IMR-90 (cell line): ENCODE measurements around the gene CEP162. TPM values are rescaled to one million over a fixed set of nuclear protein-coding genes. Genes with fewer than 3 reads are reported as not detected.

ENCODE experiments used
- ATAC-seq: fragments of 200-7000 bp; cut with Tn5 transposase; 2 replicates; pipeline ENCODE4 v1.9.1; 2020; ENCODE audit warnings: low read depth, mild to moderate bottlenecking, moderate library complexity
- BruUV-seq: library from RNA; stranded (reverse); fragments of 400-500 nt; replicated peaks from 2 replicates; lab custom pipeline; 2021; lab: Mats Ljungman, UMichigan
- CTCF ChIA-PET: fragments of 300-600 bp; formaldehyde crosslinking; extraction: SDS; loops from one replicate; lab custom pipeline; 2021; ENCODE audit warnings: antibody characterized with exemption; lab: Yijun Ruan, JAX
- POLR2A ChIA-PET: fragments of 300-600 bp; sonication (Branson Sonifier 250); formaldehyde crosslinking; loops from one replicate; lab custom pipeline; 2022; ENCODE audit warnings: antibody characterized with exemption; ENCODE audit not compliant: unreplicated experiment; lab: Charles Lee
- DNase-seq: peaks from one replicate; pipeline ENCODE4 v3.0.0; 2013
- H2AFZ ChIP-seq: replicated peaks from 2 replicates; pipeline ENCODE3; 2013; ENCODE audit warnings: low read length, mild to moderate bottlenecking; ENCODE audit not compliant: poor library complexity
- H2AK5ac ChIP-seq: 2 replicates; pipeline ENCODE4 v1.6.1; 2013; ENCODE audit warnings: low read depth, low read length, inconsistent platforms
- H2AK9ac ChIP-seq: replicated peaks from 2 replicates; pipeline ENCODE3; 2013; ENCODE audit warnings: mild to moderate bottlenecking, low read depth, low read length, moderate library complexity; ENCODE audit not compliant: poor library complexity
- H2BK120ac ChIP-seq: 2 replicates; pipeline ENCODE4 v1.6.1; 2013; ENCODE audit warnings: low read depth, low read length, inconsistent platforms
- H2BK15ac ChIP-seq: 3 replicates; pipeline ENCODE4 v1.6.1; 2013; ENCODE audit warnings: low read depth, low read length, inconsistent platforms
- H2BK20ac ChIP-seq: 2 replicates; pipeline ENCODE4 v1.6.1; 2013; ENCODE audit warnings: low read depth, mild to moderate bottlenecking, inconsistent platforms, low read length, moderate library complexity
- H2BK5ac ChIP-seq: 2 replicates; pipeline ENCODE4 v1.6.1; 2013; ENCODE audit warnings: mild to moderate bottlenecking, low read depth, low read length, inconsistent platforms; ENCODE audit not compliant: poor library complexity, severe bottlenecking
- H3K14ac ChIP-seq: replicated peaks from 2 replicates; pipeline ENCODE4 v1.6.1; 2013; ENCODE audit warnings: low read depth, low read length, inconsistent platforms
- H3K18ac ChIP-seq: 2 replicates; pipeline ENCODE4 v1.6.1; 2013; ENCODE audit warnings: low read depth, low read length, control low read depth
- H3K23ac ChIP-seq: 2 replicates; pipeline ENCODE4 v1.6.1; 2013; ENCODE audit warnings: low read depth, low read length, inconsistent platforms
- H3K27ac ChIP-seq: 2 replicates; pipeline ENCODE4 v1.5.1; 2013; ENCODE audit warnings: mild to moderate bottlenecking, control low read depth, low read length; ENCODE audit not compliant: insufficient read depth
- H3K27me3 ChIP-seq: 2 replicates; pipeline ENCODE4 v1.6.1; 2013; ENCODE audit warnings: low read length; ENCODE audit not compliant: control insufficient read depth, insufficient read depth
- H3K36me3 ChIP-seq: 2 replicates; pipeline ENCODE4 v1.6.1; 2013; ENCODE audit warnings: low read length, mixed read lengths; ENCODE audit not compliant: control insufficient read depth, insufficient read depth
- H3K4ac ChIP-seq: 2 replicates; pipeline ENCODE4 v1.6.1; 2013; ENCODE audit warnings: low read depth, low read length, inconsistent platforms
- H3K4me1 ChIP-seq: 2 replicates; pipeline ENCODE4 v1.6.1; 2013; ENCODE audit warnings: low read length, mixed read lengths; ENCODE audit not compliant: control insufficient read depth, insufficient read depth
- H3K4me2 ChIP-seq: 2 replicates; pipeline ENCODE4 v1.6.1; 2013; ENCODE audit warnings: low read depth, mild to moderate bottlenecking, control low read depth, low read length, moderate library complexity
- H3K4me3 ChIP-seq: 2 replicates; pipeline ENCODE4 v1.5.1; 2013; ENCODE audit warnings: low read depth, mild to moderate bottlenecking, control low read depth, low read length, moderate library complexity; ENCODE audit not compliant: insufficient read depth
- H3K56ac ChIP-seq: 2 replicates; pipeline ENCODE4 v1.6.1; 2013; ENCODE audit warnings: low read length, inconsistent platforms; ENCODE audit not compliant: insufficient read depth; ENCODE audit errors: extremely low read depth
- H3K79me1 ChIP-seq, 2 experiments: 2 replicates each; pipeline ENCODE4 v1.6.1; 2013; ENCODE audit warnings: low read length in 2 of 2, inconsistent platforms in 1 of 2, low read depth in 1 of 2
- H3K9ac ChIP-seq: 2 replicates; pipeline ENCODE4 v1.6.1; 2013; ENCODE audit warnings: low read depth, low read length, control low read depth
- H3K9me1 ChIP-seq: 2 replicates; pipeline ENCODE4 v1.6.1; 2013; ENCODE audit warnings: low read length, inconsistent platforms; ENCODE audit not compliant: insufficient read depth
- H3K9me3 ChIP-seq: 2 replicates; pipeline ENCODE4 v1.6.1; 2013; ENCODE audit warnings: low read length; ENCODE audit not compliant: control insufficient read depth, insufficient read depth
- H4K20me1 ChIP-seq: 2 replicates; pipeline ENCODE4 v1.6.1; 2013; ENCODE audit warnings: low read length, inconsistent platforms; ENCODE audit not compliant: insufficient read depth
- H4K5ac ChIP-seq: 2 replicates; pipeline ENCODE4 v1.6.1; 2013; ENCODE audit warnings: mild to moderate bottlenecking, low read depth, low read length, control low read depth
- H4K8ac ChIP-seq, 2 experiments: 2 replicates each; pipeline ENCODE4 v1.6.1; 2013; ENCODE audit warnings: low read depth in 2 of 2, low read length in 2 of 2, control low read depth in 1 of 2, inconsistent platforms in 1 of 2
- H4K91ac ChIP-seq: 2 replicates; pipeline ENCODE4 v1.6.1; 2013; ENCODE audit warnings: low read depth, low read length, inconsistent platforms; ENCODE audit not compliant: insufficient read depth
- CEBPB ChIP-seq: IDR thresholded peaks from 2 replicates; pipeline ENCODE4 v1.6.1; 2012; ENCODE audit warnings: low read depth, low read length, improper control_type of control experiment
- CHD1 ChIP-seq: IDR thresholded peaks from 2 replicates; pipeline ENCODE4 v1.6.1; 2012; ENCODE audit warnings: low read depth, low read length, improper control_type of control experiment
- CTCF ChIP-seq: conservative IDR thresholded peaks from 2 replicates; pipeline ENCODE4 v1.5.1; 2012; ENCODE audit warnings: mild to moderate bottlenecking, low read depth, low read length, improper control_type of control experiment
- ELK1 ChIP-seq: fragments of 150-350 bp; IDR thresholded peaks from 2 replicates; pipeline ENCODE4 v1.6.1; 2016; ENCODE audit warnings: low read depth, mild to moderate bottlenecking, low read length, moderate library complexity, borderline replicate concordance
- MXI1 ChIP-seq: IDR thresholded peaks from 2 replicates; pipeline ENCODE4 v1.6.1; 2012; ENCODE audit warnings: low read depth, mild to moderate bottlenecking, low read length, moderate library complexity, borderline replicate concordance
- NFE2L2 ChIP-seq: fragments of 150-350 bp; IDR thresholded peaks from 2 replicates; pipeline ENCODE4 v1.6.1; 2016; ENCODE audit warnings: low read depth, mild to moderate bottlenecking, low read length
- POLR2A ChIP-seq: IDR thresholded peaks from 2 replicates; pipeline ENCODE4 v1.6.1; 2012; ENCODE audit warnings: mild to moderate bottlenecking, low read depth, low read length
- RAD21 ChIP-seq: IDR thresholded peaks from 2 replicates; pipeline ENCODE4 v1.6.1; 2012; ENCODE audit warnings: low read length, improper control_type of control experiment
- RCOR1 ChIP-seq: IDR thresholded peaks from 2 replicates; pipeline ENCODE4 v1.6.1; 2012; ENCODE audit warnings: mild to moderate bottlenecking, low read length, improper control_type of control experiment; ENCODE audit not compliant: insufficient replicate concordance
- USF2 ChIP-seq: fragments of 150-350 bp; IDR thresholded peaks from 2 replicates; pipeline ENCODE4 v1.6.1; 2017; ENCODE audit warnings: mild to moderate bottlenecking, antibody characterized with exemption, low read length, low read depth
- WGBS, 2 experiments: methylation state at CpG; one replicate each; pipeline versions ENCODE4 v1.1.5 to v1.1.7; 2013; ENCODE audit warnings: missing lambda C conversion rate in 2 of 2; ENCODE audit not compliant: insufficient read length in 1 of 2; ENCODE audit errors: extremely low coverage in 2 of 2; 5-methylcytosine and 5-hydroxymethylcytosine counted together
- dilution Hi-C: fragments of 300-500 bp; cut with HindIII; formaldehyde crosslinking; loops from one replicate; pipeline ENCODE4 v1.14.3; 2018; ENCODE audit warnings: low sequenced_read_pairs; ENCODE audit not compliant: unreplicated experiment
- in situ Hi-C: fragments of 300-500 bp; cut with MboI; formaldehyde crosslinking; loops from 3 replicates; pipeline ENCODE4 v1.14.3; 2019; ENCODE audit warnings: low sequenced_read_pairs, inconsistent platforms, mixed read lengths
- intact Hi-C: fragments of 100-400 bp; cut with micrococcal nuclease; formaldehyde crosslinking; loops from 2 replicates; pipeline ENCODE4 v1.10.0; 2022
- polyA plus RNA-seq, 3 experiments: library from polyadenylated mRNA; depleted of rRNA; stranded (reverse); fragments of >200 nt; gene quantifications; 2 replicates each; pipeline ENCODE4 v1.2.3, GENCODE V29; 2012; ENCODE audit warnings: low replicate concordance in 1 of 3
- total RNA-seq: library from RNA; depleted of rRNA; stranded (reverse); fragments of >200 nt; gene quantifications from 2 replicates; pipeline ENCODE4 v1.2.3, GENCODE V29; 2012

Gene CEP162
- total and polyA plus RNA-seq, 2 of the 4 experiments (the other 2 are of a cell fraction), result 1.2 to 1.6 TPM

GRCh38 chr6:84123186-84123585 is 104.3 kb downstream of the CEP162 start:
- Histone ChIP-seq H3K56ac (no peak overlapping the region), H2AFZ (no peak overlapping the region), H4K20me1 (no peaks in the 10 kb centered on the region), H3K18ac (no peak overlapping the region), H2BK120ac (no peak overlapping the region), H3K27me3 (no peaks in the 10 kb centered on the region), H3K36me3 (no peaks in the 10 kb centered on the region), H2AK9ac (no peak overlapping the region), H3K4ac (no peak overlapping the region), H4K91ac (no peak overlapping the region), H2BK5ac (no peak overlapping the region), H2BK20ac (no peak overlapping the region), H3K4me1 (no peaks in the 10 kb centered on the region), H3K27ac (no peak overlapping the region), H3K23ac (no peak overlapping the region), H3K9ac (no peak overlapping the region), H2AK5ac (no peak overlapping the region), H3K9me1 (no peaks in the 10 kb centered on the region), H3K79me1 (no peaks in the 10 kb centered on the region), H4K8ac (no peak overlapping the region), H3K4me3 (no peak overlapping the region), H3K14ac (no peak overlapping the region), H3K4me2 (no peak overlapping the region), H2BK15ac (no peak overlapping the region), H4K5ac (no peak overlapping the region), H3K9me3 (no peaks in the 10 kb centered on the region)
- ChIA-PET POLR2A (no interaction called here), CTCF (no interaction called here)
- dilution Hi-C loops (no loop called here), intact Hi-C loops (no loop called here), in situ Hi-C loops (no loop called here)
- BruUV-seq, result no TSS peak
- TF ChIP-seq NFE2L2, result no peak
- no peak for TF ChIP-seq ELK1
- TF ChIP-seq USF2, result no peak
- TF ChIP-seq RAD21, result no peak
- TF ChIP-seq RCOR1, result no peak
- TF ChIP-seq CEBPB, result no peak
- TF ChIP-seq CTCF, result no peak
- TF ChIP-seq CHD1, result no peak
- TF ChIP-seq MXI1, result no peak
- TF ChIP-seq POLR2A, result no peak
- no CpG with 5 or more reads among the region's 2 CpGs for WGBS, 2 experiments
- DNase-seq, result no peak
- no peak for ATAC-seq
